Liver (tissue), 9 donors: Measurements from ENCODE around the gene SLCO2A1. TPM values are rescaled to one million over a fixed set of nuclear protein-coding genes. Genes with fewer than 3 reads are reported as not detected.
A peak's percentile ranks its signal among the peaks of the same experiment; 100 is the strongest.

Source experiments
- DNase-seq: peaks from one replicate; pipeline ENCODE4 v3.0.0-alpha.2; 2017; ENCODE audit warnings: low spot score
- H3K27ac ChIP-seq, 2 donors: one replicate each; pipeline ENCODE4 v1.7.0; 2013; ENCODE audit warnings: inconsistent platforms in 2 of 2, low read length in 2 of 2, control low read depth in 1 of 2, low read depth in 1 of 2, mild to moderate bottlenecking in 1 of 2
- H3K27me3 ChIP-seq, 4 donors: one replicate each; pipeline versions ENCODE4 v1.6.1 to v1.7.0; 2013; ENCODE audit warnings: low read length in 3 of 4, inconsistent platforms in 1 of 4, mild to moderate bottlenecking in 1 of 4, moderate library complexity in 1 of 4; ENCODE audit not compliant: control insufficient read depth in 4 of 4, insufficient read depth in 4 of 4
- H3K36me3 ChIP-seq, 4 donors: one replicate each; pipeline versions ENCODE4 v1.6.1 to v1.7.0; 2013; ENCODE audit warnings: low read length in 3 of 4, mild to moderate bottlenecking in 3 of 4, low read depth in 1 of 4, moderate library complexity in 1 of 4; ENCODE audit not compliant: control insufficient read depth in 4 of 4, insufficient read depth in 3 of 4
- H3K4me1 ChIP-seq, 4 donors: one replicate each; pipeline versions ENCODE4 v1.6.1 to v1.7.0; 2013; ENCODE audit warnings: low read length in 3 of 4, mild to moderate bottlenecking in 3 of 4, moderate library complexity in 1 of 4; ENCODE audit not compliant: control insufficient read depth in 4 of 4, insufficient read depth in 4 of 4
- H3K4me3 ChIP-seq, 3 donors: one replicate each; pipeline versions ENCODE4 v1.6.1 to v1.7.0; 2013; ENCODE audit warnings: low read length in 3 of 3, control low read depth in 1 of 3, low read depth in 1 of 3, mild to moderate bottlenecking in 1 of 3
- H3K9ac ChIP-seq, 2 donors: one replicate each; pipeline ENCODE4 v1.7.0; 2013; ENCODE audit warnings: low read length in 2 of 2, mild to moderate bottlenecking in 2 of 2, moderate library complexity in 2 of 2, control low read depth in 1 of 2, low read depth in 1 of 2
- H3K9me3 ChIP-seq, 4 donors: one replicate each; pipeline versions ENCODE4 v1.6.1 to v1.7.0; 2013; ENCODE audit warnings: low read length in 3 of 4; ENCODE audit not compliant: control insufficient read depth in 4 of 4
- ATF3 ChIP-seq: IDR thresholded peaks from 2 replicates; pipeline ENCODE4 v1.6.1; 2016; ENCODE audit warnings: antibody characterized with exemption
- CTCF ChIP-seq: fragments of 150-350 bp; IDR thresholded peaks from 2 replicates; pipeline ENCODE4 v1.5.1; 2017; ENCODE audit warnings: improper control_type of control experiment, low read depth, low read length; ENCODE audit not compliant: missing input control
- EGR1 ChIP-seq, 2 donors: IDR thresholded peaks; 2 replicates each; pipeline ENCODE4 v1.6.1; 2016 to 2018; ENCODE audit warnings: antibody characterized with exemption in 2 of 2, low read depth in 2 of 2
- FOXA1 ChIP-seq: IDR thresholded peaks from 2 replicates; pipeline ENCODE4 v1.6.1; 2016; ENCODE audit warnings: antibody characterized with exemption
- FOXA2 ChIP-seq: IDR thresholded peaks from 2 replicates; pipeline ENCODE4 v1.6.1; 2016; ENCODE audit warnings: antibody characterized with exemption
- GABPA ChIP-seq, 2 donors: IDR thresholded peaks in 1 of 2; conservative IDR thresholded peaks in 1 of 2; 2 replicates each; pipeline ENCODE4 v1.6.1; 2016; ENCODE audit warnings: antibody characterized with exemption in 2 of 2, mild to moderate bottlenecking in 1 of 2, moderate library complexity in 1 of 2
- HNF4A ChIP-seq, 2 donors: conservative IDR thresholded peaks; 2 replicates each; pipeline ENCODE4 v1.6.1; 2016; ENCODE audit warnings: antibody characterized with exemption in 2 of 2, mild to moderate bottlenecking in 2 of 2
- HNF4G ChIP-seq: IDR thresholded peaks from 2 replicates; pipeline ENCODE4 v1.6.1; 2016; ENCODE audit warnings: antibody characterized with exemption
- JUND ChIP-seq, 2 donors: IDR thresholded peaks; 2 replicates each; pipeline ENCODE4 v1.6.1; 2016; ENCODE audit warnings: antibody characterized with exemption in 2 of 2
- MAX ChIP-seq: IDR thresholded peaks from 2 replicates; pipeline ENCODE4 v1.6.1; 2016; ENCODE audit warnings: antibody characterized with exemption
- NR2F2 ChIP-seq: IDR thresholded peaks from 2 replicates; pipeline ENCODE4 v1.6.1; 2016; ENCODE audit warnings: antibody characterized with exemption
- RAD21 ChIP-seq, 2 donors: IDR thresholded peaks; 2 replicates each; pipeline ENCODE4 v1.6.1; 2016; ENCODE audit warnings: antibody characterized with exemption in 2 of 2, mild to moderate bottlenecking in 2 of 2
- REST ChIP-seq: IDR thresholded peaks from 2 replicates; pipeline ENCODE4 v1.6.1; 2016; ENCODE audit warnings: antibody characterized with exemption, mild to moderate bottlenecking
- RXRA ChIP-seq, 2 donors: IDR thresholded peaks; 2 replicates each; pipeline ENCODE4 v1.6.1; 2017 to 2018; ENCODE audit warnings: antibody characterized with exemption in 2 of 2, mild to moderate bottlenecking in 1 of 2
- SP1 ChIP-seq: IDR thresholded peaks from 2 replicates; pipeline ENCODE4 v1.6.1; 2018; ENCODE audit warnings: antibody characterized with exemption, mild to moderate bottlenecking
- TAF1 ChIP-seq: conservative IDR thresholded peaks from 2 replicates; pipeline ENCODE4 v1.6.1; 2016; ENCODE audit warnings: antibody characterized with exemption, mild to moderate bottlenecking
- YY1 ChIP-seq: IDR thresholded peaks from 2 replicates; pipeline ENCODE4 v1.6.1; 2016; ENCODE audit warnings: antibody characterized with exemption, mild to moderate bottlenecking
- ZBTB33 ChIP-seq: IDR thresholded peaks from 2 replicates; pipeline ENCODE4 v1.6.1; 2016; ENCODE audit warnings: antibody characterized with exemption
- WGBS: extraction: QIAGEN DNeasy Blood & Tissue Kit; methylation state at CpG from one replicate; pipeline ENCODE4 v1.1.7; 2013; 5-methylcytosine and 5-hydroxymethylcytosine counted together
- polyA plus RNA-seq, 2 donors: library from polyadenylated mRNA; stranded (reverse) in 1 of 2; unstranded in 1 of 2; fragments of 200-250 nt in 1 of 2; fragments of >200 nt in 1 of 2; fragmentation: Nextera tagmentation in 1 of 2; extraction: Ambion mirVana in 1 of 2; gene quantifications; one replicate each; pipeline versions ENCODE4 v1.2.1 to v1.2.3, GENCODE V29; 2013 to 2015
- total RNA-seq, 2 donors: library from RNA; depleted of rRNA; stranded (reverse); fragments of >200 nt; gene quantifications; one replicate each; pipeline ENCODE4 v1.2.3, GENCODE V29; 2014
- donor health status: healthy.
- donor health status: healthy.
- donor health status: healthy.
- donor health status: healthy.
- donor health status: healthy.

SLCO2A1 gene
- total and polyA plus RNA-seq, 4 donors, result 0.56 to 3.1 (median 2.2) TPM

GRCh38 chr3:134040066-134040465 is 10.3 kb upstream of the SLCO2A1 start:
- TF ChIP-seq SP1, result no peak
- no peak overlapping the region for H3K4me3 ChIP-seq
- WGBS, result 93% methylated on average over 4 of the region's 4 CpGs
- no peak overlapping the region for H3K27ac ChIP-seq
- H3K9ac ChIP-seq, result no peak overlapping the region
- H3K9me3 ChIP-seq, result no peaks in the 10 kb centered on the region
- H3K4me1 ChIP-seq, result no peaks in the 10 kb centered on the region
- no peak for DNase-seq
- no peaks in the 10 kb centered on the region for H3K36me3 ChIP-seq
- H3K27me3 ChIP-seq, result no peaks in the 10 kb centered on the region

- 77% methylated on average over 8 of the region's 8 CpGs for WGBS
- Histone ChIP-seq H3K4me1 (no peaks in the 10 kb centered on the region), H3K9me3 (no peaks in the 10 kb centered on the region), H3K27me3 (no peaks in the 10 kb centered on the region), H3K27ac (no peak overlapping the region), H3K9ac (no peak overlapping the region), H3K36me3 (no peaks in the 10 kb centered on the region), H3K4me3 (no peak overlapping the region)
- no peak for DNase-seq
- TF ChIP-seq YY1, result no peak
- peak; percentile 29 for TF ChIP-seq CTCF
- TF ChIP-seq RAD21 (IDR thresholded peaks at IDR 0.05), result peak; percentile 63 to 69
- peak; percentile 33 for TF ChIP-seq NR2F2
- no peak for TF ChIP-seq RXRA (IDR thresholded peaks at IDR 0.05)
Observed at GRCh38 chr3:134039161-134039862, 9.6 kb upstream of the SLCO2A1 start.

- 92% methylated on average over 8 of the region's 8 CpGs for WGBS
- Histone ChIP-seq H3K27me3 (no peaks in the 10 kb centered on the region), H3K4me3 (no peak overlapping the region), H3K4me1 (no peaks in the 10 kb centered on the region), H3K36me3 (no peaks in the 10 kb centered on the region), H3K27ac (no peak overlapping the region), H3K9ac (no peak overlapping the region), H3K9me3 (no peaks in the 10 kb centered on the region)
- TF ChIP-seq NR2F2 (no peak), TAF1 (no peak), SP1 (no peak), RXRA (IDR thresholded peaks at IDR 0.05) (no peak), GABPA (IDR thresholded peaks at IDR 0.05 in 1 of 2, conservative IDR thresholded peaks at IDR 0.05 in 1 of 2) (no peak), FOXA2 (no peak), ZBTB33 (no peak), MAX (no peak), RAD21 (IDR thresholded peaks at IDR 0.05) (no peak), HNF4G (no peak), REST (no peak), ATF3 (no peak), EGR1 (IDR thresholded peaks at IDR 0.05; ENCODE audit: low read depth in 2 of 2) (no peak), FOXA1 (no peak), JUND (IDR thresholded peaks at IDR 0.05) (no peak), YY1 (no peak), HNF4A (conservative IDR thresholded peaks at IDR 0.05) (no peak), CTCF (no peak)
- no peak for DNase-seq
Observed at GRCh38 chr3:134038716-134039115, 9.0 kb upstream of the SLCO2A1 start.
